Measurements from ENCODE around the gene MFN2. TPM values are rescaled to one million over a fixed set of nuclear protein-coding genes. Genes with fewer than 3 reads are reported as not detected.

MFN2 gene
- total and polyA plus RNA-seq, 9 of the 15 experiments (the other 6 are each of a cell fraction or from before 2014, with no cell fraction given): 10.5 to 158 (median 87.1) TPM

DNA sequence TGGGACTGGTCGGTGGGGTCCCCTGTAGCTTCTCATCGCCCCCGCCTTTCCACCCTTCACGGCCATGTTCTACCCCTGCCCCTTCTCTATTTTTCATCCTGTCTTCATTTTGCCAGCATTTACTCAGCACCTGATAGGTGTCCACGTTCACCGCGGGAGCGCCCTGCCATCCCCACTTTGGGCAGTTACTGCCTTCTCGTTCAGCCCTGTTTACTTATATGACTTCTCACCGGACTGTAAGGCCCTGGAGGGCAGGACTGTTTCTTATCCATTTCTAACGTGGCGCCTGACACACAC lies 380 bp downstream of the MFN2 start:
- FAIRE-seq: no peak
- POLR2A ChIA-PET: interaction anchor here (0.6 to 8.1 kb wide), 13 partner anchors 8 to 222 kb away, joined by 3 to 141 read pairs (median 4); no protein-coding TSS in a partner anchor
- TF ChIP-seq, protein P1, sequence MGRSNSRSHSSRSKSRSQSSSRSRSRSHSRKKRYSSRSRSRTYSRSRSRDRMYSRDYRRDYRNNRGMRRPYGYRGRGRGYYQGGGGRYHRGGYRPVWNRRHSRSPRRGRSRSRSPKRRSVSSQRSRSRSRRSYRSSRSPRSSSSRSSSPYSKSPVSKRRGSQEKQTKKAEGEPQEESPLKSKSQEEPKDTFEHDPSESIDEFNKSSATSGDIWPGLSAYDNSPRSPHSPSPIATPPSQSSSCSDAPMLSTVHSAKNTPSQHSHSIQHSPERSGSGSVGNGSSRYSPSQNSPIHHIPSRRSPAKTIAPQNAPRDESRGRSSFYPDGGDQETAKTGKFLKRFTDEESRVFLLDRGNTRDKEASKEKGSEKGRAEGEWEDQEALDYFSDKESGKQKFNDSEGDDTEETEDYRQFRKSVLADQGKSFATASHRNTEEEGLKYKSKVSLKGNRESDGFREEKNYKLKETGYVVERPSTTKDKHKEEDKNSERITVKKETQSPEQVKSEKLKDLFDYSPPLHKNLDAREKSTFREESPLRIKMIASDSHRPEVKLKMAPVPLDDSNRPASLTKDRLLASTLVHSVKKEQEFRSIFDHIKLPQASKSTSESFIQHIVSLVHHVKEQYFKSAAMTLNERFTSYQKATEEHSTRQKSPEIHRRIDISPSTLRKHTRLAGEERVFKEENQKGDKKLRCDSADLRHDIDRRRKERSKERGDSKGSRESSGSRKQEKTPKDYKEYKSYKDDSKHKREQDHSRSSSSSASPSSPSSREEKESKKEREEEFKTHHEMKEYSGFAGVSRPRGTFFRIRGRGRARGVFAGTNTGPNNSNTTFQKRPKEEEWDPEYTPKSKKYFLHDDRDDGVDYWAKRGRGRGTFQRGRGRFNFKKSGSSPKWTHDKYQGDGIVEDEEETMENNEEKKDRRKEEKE (IDR thresholded peaks at IDR 0.05; ENCODE audit: borderline replicate concordance in 1 of 2, control insufficient read depth in 1 of 2, low read depth in 2 of 2, low read length in 1 of 2): no peak
- 0 out of 2 replicates have a peak, but pooled peaks have one; percentile 1 for TF ChIP-seq HDAC2 (IDR thresholded peaks at IDR 0.05)
- TF ChIP-seq ZNF75A (CRISPR knock-in tag; IDR thresholded peaks at IDR 0.05): no peak
- TF ChIP-seq YY1 (IDR thresholded peaks at IDR 0.05; ENCODE audit: borderline replicate concordance in 1 of 3, control insufficient read depth in 1 of 3, extremely low read depth in 1 of 3, insufficient read depth in 3 of 3, insufficient read length in 1 of 3, insufficient replicate concordance in 2 of 3, low read depth in 1 of 3, low read length in 2 of 3): no peak
- no peak for TF ChIP-seq BACH1 (tag; IDR thresholded peaks at IDR 0.05)
- TF ChIP-seq LCOR (CRISPR knock-in tag; IDR thresholded peaks at IDR 0.05): 0 out of 2 replicates have a peak, but pooled peaks have one; percentile 12
- TF ChIP-seq ZNF316 (IDR thresholded peaks at IDR 0.05): 0 out of 2 replicates have a peak, but pooled peaks have one; percentile 24
- TF ChIP-seq, protein P2, sequence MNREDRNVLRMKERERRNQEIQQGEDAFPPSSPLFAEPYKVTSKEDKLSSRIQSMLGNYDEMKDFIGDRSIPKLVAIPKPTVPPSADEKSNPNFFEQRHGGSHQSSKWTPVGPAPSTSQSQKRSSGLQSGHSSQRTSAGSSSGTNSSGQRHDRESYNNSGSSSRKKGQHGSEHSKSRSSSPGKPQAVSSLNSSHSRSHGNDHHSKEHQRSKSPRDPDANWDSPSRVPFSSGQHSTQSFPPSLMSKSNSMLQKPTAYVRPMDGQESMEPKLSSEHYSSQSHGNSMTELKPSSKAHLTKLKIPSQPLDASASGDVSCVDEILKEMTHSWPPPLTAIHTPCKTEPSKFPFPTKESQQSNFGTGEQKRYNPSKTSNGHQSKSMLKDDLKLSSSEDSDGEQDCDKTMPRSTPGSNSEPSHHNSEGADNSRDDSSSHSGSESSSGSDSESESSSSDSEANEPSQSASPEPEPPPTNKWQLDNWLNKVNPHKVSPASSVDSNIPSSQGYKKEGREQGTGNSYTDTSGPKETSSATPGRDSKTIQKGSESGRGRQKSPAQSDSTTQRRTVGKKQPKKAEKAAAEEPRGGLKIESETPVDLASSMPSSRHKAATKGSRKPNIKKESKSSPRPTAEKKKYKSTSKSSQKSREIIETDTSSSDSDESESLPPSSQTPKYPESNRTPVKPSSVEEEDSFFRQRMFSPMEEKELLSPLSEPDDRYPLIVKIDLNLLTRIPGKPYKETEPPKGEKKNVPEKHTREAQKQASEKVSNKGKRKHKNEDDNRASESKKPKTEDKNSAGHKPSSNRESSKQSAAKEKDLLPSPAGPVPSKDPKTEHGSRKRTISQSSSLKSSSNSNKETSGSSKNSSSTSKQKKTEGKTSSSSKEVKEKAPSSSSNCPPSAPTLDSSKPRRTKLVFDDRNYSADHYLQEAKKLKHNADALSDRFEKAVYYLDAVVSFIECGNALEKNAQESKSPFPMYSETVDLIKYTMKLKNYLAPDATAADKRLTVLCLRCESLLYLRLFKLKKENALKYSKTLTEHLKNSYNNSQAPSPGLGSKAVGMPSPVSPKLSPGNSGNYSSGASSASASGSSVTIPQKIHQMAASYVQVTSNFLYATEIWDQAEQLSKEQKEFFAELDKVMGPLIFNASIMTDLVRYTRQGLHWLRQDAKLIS (CRISPR knock-in tag; IDR thresholded peaks at IDR 0.05): 0 out of 2 replicates have a peak, but pooled peaks have one; percentile 19
- TF ChIP-seq, protein P3, sequence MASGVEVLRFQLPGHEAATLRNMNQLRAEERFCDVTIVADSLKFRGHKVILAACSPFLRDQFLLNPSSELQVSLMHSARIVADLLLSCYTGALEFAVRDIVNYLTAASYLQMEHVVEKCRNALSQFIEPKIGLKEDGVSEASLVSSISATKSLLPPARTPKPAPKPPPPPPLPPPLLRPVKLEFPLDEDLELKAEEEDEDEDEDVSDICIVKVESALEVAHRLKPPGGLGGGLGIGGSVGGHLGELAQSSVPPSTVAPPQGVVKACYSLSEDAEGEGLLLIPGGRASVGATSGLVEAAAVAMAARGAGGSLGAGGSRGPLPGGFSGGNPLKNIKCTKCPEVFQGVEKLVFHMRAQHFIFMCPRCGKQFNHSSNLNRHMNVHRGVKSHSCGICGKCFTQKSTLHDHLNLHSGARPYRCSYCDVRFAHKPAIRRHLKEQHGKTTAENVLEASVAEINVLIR (CRISPR knock-in tag; IDR thresholded peaks at IDR 0.05): no peak
- TF ChIP-seq MEF2D (tag; conservative IDR thresholded peaks at IDR 0.05; ENCODE audit: low read depth): no peak
- TF ChIP-seq MYC (IDR thresholded peaks at IDR 0.05; ENCODE audit: low read depth, low read length): no peak
- TF ChIP-seq MYC (CRISPR knock-in tag; IDR thresholded peaks at IDR 0.05; ENCODE audit: borderline replicate concordance, low read depth): no peak; the same call in 1 of the 2 replicates

More for the DNA sequence above, 380 bp downstream of the MFN2 start:
- CTCF ChIA-PET (ENCODE audit: low intra/inter-chr PET ratio): interaction anchor here (0.6 kb wide), 1 partner anchor 53 kb away, joined by 3 read pairs; no protein-coding TSS in a partner anchor
- Histone ChIP-seq H3K79me2 (ENCODE audit: control insufficient read depth, insufficient read depth, low read length) (peaks cover 53% of the 10 kb centered on the region), H3K9me1 (ENCODE audit: control insufficient read depth, insufficient read depth, low read length) (peaks cover 13% of the 10 kb centered on the region), H3K9me3 (replicated peaks; ENCODE audit: control insufficient read depth, insufficient read depth, low read depth, low read length) (no peaks in the 10 kb centered on the region), H4K20me1 (replicated peaks; ENCODE audit: control insufficient read depth, insufficient read depth, low read length) (peaks cover 22% of the 10 kb centered on the region), H2AFZ (ENCODE audit: low read depth, low read length) (peak overlapping the region; percentile 69), H3K4me1 (replicated peaks in 1 of 2; ENCODE audit: control insufficient read depth in 2 of 2, insufficient read depth in 2 of 2, low read length in 2 of 2) (peaks cover 42 to 44% of the 10 kb centered on the region in 2 experiments), H3K9ac (ENCODE audit: insufficient read depth in 1 of 2, low read depth in 2 of 2, low read length in 2 of 2) (peak overlapping the region; percentile 93 to 95), H3K36me3 (ENCODE audit: control insufficient read depth, insufficient read depth, low read length) (peaks cover 46% of the 10 kb centered on the region), H3K27me3 (ENCODE audit: control insufficient read depth in 2 of 2, insufficient read depth in 2 of 2, low read length in 2 of 2) (no peaks in the 10 kb centered on the region), H3K27ac (ENCODE audit: extremely low read depth, low read depth, low read length) (peak overlapping the region; percentile 83), H3K4me3 (peak overlapping the region; percentile 65), H3K4me2 (ENCODE audit: insufficient read depth, low read length) (peak overlapping the region; percentile 90)
- ATAC-seq (no peak; the same call in 2 of the 3 replicates), DNase-seq (ENCODE audit: extremely low read depth in 1 of 4, low spot score in 3 of 4) (no peak)
- in situ Hi-C loops (cut with MboI): no loop called here
- intact Hi-C loops (cut with micrococcal nuclease): loop anchor here (5.0 to 10.0 kb wide), 3 partner anchors 73 to 234 kb away; no protein-coding TSS in a partner anchor
- WGBS (ENCODE audit: insufficient coverage, low coverage, missing lambda C conversion rate): under 1% methylated on average over 12 of the region's 12 CpGs
- TSS peak; percentile 70 for BruUV-seq (replicated peaks)
